Aorta (tissue), 5 donors: ENCODE data around the gene ECM1. TPM values are rescaled to one million over a fixed set of nuclear protein-coding genes. Genes with fewer than 3 reads are reported as not detected.

Experiments
- ATAC-seq: fragments of 200-7000 bp; cut with Tn5 transposase; one replicate; pipeline ENCODE4 v1.9.1; 2022; ENCODE audit warnings: moderate library complexity; ENCODE audit not compliant: low FRiP score
- DNase-seq, 2 donors: peaks; one replicate each; pipeline ENCODE4 v3.0.0-alpha.2; 2020
- H3K27ac ChIP-seq, 2 donors: one replicate each; pipeline ENCODE4 v1.5.1; 2013; ENCODE audit warnings: low read length in 2 of 2, mild to moderate bottlenecking in 2 of 2, moderate library complexity in 2 of 2, control low read depth in 1 of 2, inconsistent platforms in 1 of 2, low read depth in 1 of 2
- H3K27me3 ChIP-seq, 2 donors: one replicate each; pipeline ENCODE4 v1.6.1; 2013; ENCODE audit warnings: control low read depth in 1 of 2, low read length in 1 of 2, mild to moderate bottlenecking in 1 of 2, moderate library complexity in 1 of 2; ENCODE audit not compliant: insufficient read depth in 2 of 2, control insufficient read depth in 1 of 2
- H3K36me3 ChIP-seq, 2 donors: one replicate each; pipeline ENCODE4 v1.6.1; 2013; ENCODE audit warnings: control low read depth in 1 of 2, low read length in 1 of 2, mild to moderate bottlenecking in 1 of 2; ENCODE audit not compliant: insufficient read depth in 2 of 2, control insufficient read depth in 1 of 2
- H3K4me1 ChIP-seq, 2 donors: one replicate each; pipeline ENCODE4 v1.6.1; 2013; ENCODE audit warnings: low read length in 2 of 2, control low read depth in 1 of 2, mild to moderate bottlenecking in 1 of 2, moderate library complexity in 1 of 2; ENCODE audit not compliant: insufficient read depth in 2 of 2, control insufficient read depth in 1 of 2
- H3K4me3 ChIP-seq, 2 donors: one replicate each; pipeline ENCODE4 v1.5.1; 2013; ENCODE audit warnings: low read length in 2 of 2, control low read depth in 1 of 2, mild to moderate bottlenecking in 1 of 2
- H3K9me3 ChIP-seq: one replicate; pipeline ENCODE4 v1.6.1; 2013; ENCODE audit warnings: mild to moderate bottlenecking, low read length; ENCODE audit not compliant: control insufficient read depth
- WGBS, 2 donors: extraction: QIAGEN DNeasy Blood & Tissue Kit; methylation state at CpG; one replicate each; pipeline ENCODE4 v1.1.7; 2013; 5-methylcytosine and 5-hydroxymethylcytosine counted together
- intact Hi-C, 2 donors: fragments of 100-400 bp; cut with DNase I; formaldehyde crosslinking; loops; one replicate each; pipeline versions ENCODE4 v1.14.2 to v1.15.0; 2022
- polyA plus RNA-seq, 2 donors: library from polyadenylated mRNA; stranded (reverse); fragments of 200-250 nt; gene quantifications; one replicate each; pipeline ENCODE4 v1.2.3, GENCODE V29; 2013
- total RNA-seq, 2 donors: library from RNA; stranded (reverse); fragmentation: NEBNext Ultra II Directional; extraction: Animal tissue kit (Norgen Biotek cat#: 25700); gene quantifications; one replicate each; pipeline ENCODE4 v1.2.1, GENCODE V29; 2021
- donor health status: healthy with polysubstance abuse.
- donor health status: Bipolar disorder and iron deficiency.
- donor health status: DM: no; HTN: no; CAD: no.
- donor health status: DM: no; HTN: no; CAD: no.
- donor health status: DM: yes; HTN: yes; CAD: no.

The ECM1 gene
- total and polyA plus RNA-seq, 4 donors = 8.1 to 57.6 (median 29.4) TPM

GRCh38 chr1:150551784-150552127, 43.8 kb downstream of the ECM1 start:
- ATAC-seq (no peak), DNase-seq (no peak)
- peaks cover 0 to 3% of the 10 kb centered on the region in 2 donors for H3K4me1 ChIP-seq
- H3K27ac ChIP-seq = peak overlapping the region in 1 of 2 donors; percentile 6
- intact Hi-C loops = no loop called here
- 25 to 42% methylated on average over 1 of the region's 1 CpG for WGBS, 2 donors
- H3K9me3 ChIP-seq = no peaks in the 10 kb centered on the region
- H3K4me3 ChIP-seq = no peak overlapping the region
- no peaks in the 10 kb centered on the region for H3K27me3 ChIP-seq
- no peaks in the 10 kb centered on the region for H3K36me3 ChIP-seq

GRCh38 chr1:150552128-150552910, 44.4 kb downstream of the ECM1 start:
- Histone ChIP-seq H3K4me3 (no peak overlapping the region), H3K36me3 (no peaks in the 10 kb centered on the region), H3K27me3 (no peaks in the 10 kb centered on the region), H3K4me1 (peaks cover 0 to 3% of the 10 kb centered on the region in 2 donors), H3K27ac (peak overlapping the region in 1 of 2 donors; percentile 6), H3K9me3 (no peaks in the 10 kb centered on the region)
- ATAC-seq (peak; percentile 77), DNase-seq (peak; percentile 95)
- 35 to 41% methylated on average over 12 to 13 of the region's 13 CpGs for WGBS, 2 donors
- intact Hi-C loops = no loop called here

- no peak overlapping the region for H3K27ac ChIP-seq
- H3K4me3 ChIP-seq = no peak overlapping the region
- intact Hi-C loops = no loop called here
- DNase-seq (peak; percentile 56 to 80), ATAC-seq (no peak)
- 71 to 72% methylated on average over 12 of the region's 12 CpGs for WGBS, 2 donors
- H3K27me3 ChIP-seq = no peaks in the 10 kb centered on the region
- H3K4me1 ChIP-seq = peaks cover 0 to 3% of the 10 kb centered on the region in 2 donors
- no peaks in the 10 kb centered on the region for H3K36me3 ChIP-seq
- H3K9me3 ChIP-seq = no peaks in the 10 kb centered on the region
Measured at GRCh38 chr1:150552911-150553289, 45.0 kb downstream of the ECM1 start.

- intact Hi-C loops = no loop called here
- 62 to 72% methylated on average over 21 to 23 of the region's 23 CpGs for WGBS, 2 donors
- peaks cover 0 to 3% of the 10 kb centered on the region in 2 donors for H3K4me1 ChIP-seq
- ATAC-seq (no peak), DNase-seq (peak; percentile 53 to 74)
- no peaks in the 10 kb centered on the region for H3K27me3 ChIP-seq
- no peak overlapping the region for H3K4me3 ChIP-seq
- H3K36me3 ChIP-seq = no peaks in the 10 kb centered on the region
- no peak overlapping the region for H3K27ac ChIP-seq
- H3K9me3 ChIP-seq = no peaks in the 10 kb centered on the region
Measured at GRCh38 chr1:150553392-150554085, 45.6 kb downstream of the ECM1 start.

- H3K27ac ChIP-seq = no peak overlapping the region
- intact Hi-C loops = no loop called here
- H3K27me3 ChIP-seq = no peaks in the 10 kb centered on the region
- DNase-seq = peak in 1 of 2 donors; percentile 74
- H3K4me3 ChIP-seq = no peak overlapping the region
- no peak for ATAC-seq
- H3K36me3 ChIP-seq = no peaks in the 10 kb centered on the region
- H3K4me1 ChIP-seq = peaks cover 0 to 3% of the 10 kb centered on the region in 2 donors
- no peaks in the 10 kb centered on the region for H3K9me3 ChIP-seq
- 78 to 81% methylated on average over 8 of the region's 8 CpGs for WGBS, 2 donors
Measured at GRCh38 chr1:150554086-150554452, 46.2 kb downstream of the ECM1 start.

GRCh38 chr1:150555198-150555970, 47.5 kb downstream of the ECM1 start:
- H3K27ac ChIP-seq = no peak overlapping the region
- ATAC-seq = no peak
- peak; percentile 32 to 67 for DNase-seq
- H3K4me3 ChIP-seq = no peak overlapping the region
- H3K36me3 ChIP-seq = no peaks in the 10 kb centered on the region
- peaks cover 0 to 3% of the 10 kb centered on the region in 2 donors for H3K4me1 ChIP-seq
- intact Hi-C loops = loop anchor here in 1 of 2 donors (5.0 kb wide), 1 partner anchor 93 kb away; no protein-coding TSS in a partner anchor
- H3K27me3 ChIP-seq = no peaks in the 10 kb centered on the region
- 73 to 78% methylated on average over 19 of the region's 19 CpGs for WGBS, 2 donors
- no peaks in the 10 kb centered on the region for H3K9me3 ChIP-seq

- intact Hi-C loops = loop anchor here in 1 of 2 donors (5.0 kb wide), 1 partner anchor 94 kb away; no protein-coding TSS in a partner anchor
- DNase-seq = peak; percentile 47 to 74
- no peaks in the 10 kb centered on the region for H3K27me3 ChIP-seq
- H3K27ac ChIP-seq = no peak overlapping the region
- 59 to 66% methylated on average over 25 to 26 of the region's 26 CpGs for WGBS, 2 donors
- no peaks in the 10 kb centered on the region for H3K36me3 ChIP-seq
- no peaks in the 10 kb centered on the region for H3K9me3 ChIP-seq
- no peak for ATAC-seq
- no peak overlapping the region for H3K4me3 ChIP-seq
- H3K4me1 ChIP-seq = peaks cover 0 to 3% of the 10 kb centered on the region in 2 donors
Measured at GRCh38 chr1:150555971-150556865, 48.3 kb downstream of the ECM1 start.
